ENCODE measurements around the gene TTLL8. TPM values are rescaled to one million over a fixed set of nuclear protein-coding genes. Genes with fewer than 3 reads are reported as not detected.

TTLL8 gene
- total and polyA plus RNA-seq, 2 of the 8 experiments (the other 6 are each of a cell fraction or from before 2014, with no cell fraction given) = not detected

DNA sequence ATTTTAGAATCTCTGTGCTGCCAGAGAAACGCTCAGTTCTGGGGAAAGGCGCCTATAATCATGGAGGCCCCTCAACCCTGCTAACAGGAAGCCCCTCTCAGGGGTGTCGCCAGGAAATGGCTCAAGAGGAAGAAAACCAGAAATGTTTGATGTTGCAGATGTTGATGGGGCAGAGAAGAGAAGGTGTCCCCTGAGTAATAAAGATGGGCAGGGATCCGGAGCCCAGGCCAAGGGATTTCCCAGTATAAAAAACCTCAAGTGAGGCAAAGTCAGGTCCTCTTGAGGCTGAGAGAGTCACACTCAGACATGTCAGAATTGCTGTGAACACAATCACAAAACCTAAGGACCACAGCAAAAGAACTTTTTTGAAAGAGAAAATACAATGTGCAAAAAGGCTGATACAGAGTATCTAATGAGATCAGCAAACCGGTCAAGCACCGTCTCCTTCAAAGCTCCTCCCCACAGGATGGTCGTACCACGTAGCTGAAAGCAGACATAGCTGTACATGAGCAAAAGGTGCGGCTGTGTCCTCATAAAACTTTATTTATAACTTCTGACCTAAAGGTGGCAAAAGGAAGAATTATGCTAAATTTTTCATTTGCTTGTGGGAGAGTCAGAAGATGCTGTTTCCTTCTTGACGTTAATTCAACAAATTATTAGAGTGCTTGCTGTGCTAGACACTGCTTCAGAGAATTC lies 43.9 kb upstream of the TTLL8 start:
- Histone ChIP-seq H3K79me2 (ENCODE audit: control insufficient read depth in 1 of 2, insufficient read depth in 2 of 2, low read length in 2 of 2) (no peaks in the 10 kb centered on the region), H4K20me1 (replicated peaks in 1 of 2; ENCODE audit: control insufficient read depth in 1 of 2, insufficient read depth in 2 of 2, low read length in 2 of 2) (peaks cover 0 to 1% of the 10 kb centered on the region in 2 experiments), H3K27me3 (replicated peaks in 1 of 4; ENCODE audit: control insufficient read depth in 3 of 4, extremely low read depth in 1 of 4, insufficient read depth in 3 of 4, low read length in 3 of 4) (no peaks in the 10 kb centered on the region; a peak in 2 of 7 replicates), H3K14ac (ENCODE audit: insufficient read length) (no peak overlapping the region), H2AFZ (ENCODE audit: low read length) (no peak overlapping the region), H2BK12ac (ENCODE audit: low read depth, low read length) (no peak overlapping the region), H3K9ac (replicated peaks in 1 of 4; ENCODE audit: extremely low read depth in 1 of 4, low read depth in 3 of 4, low read length in 3 of 4) (no peak overlapping the region), H4K8ac (ENCODE audit: extremely low read depth, insufficient read depth, low read length) (no peak overlapping the region), H4K91ac (replicated peaks; ENCODE audit: insufficient read length, low read length) (no peak overlapping the region), H3K4me3 (ENCODE audit: extremely low read depth in 1 of 4, insufficient read depth in 2 of 4, low read depth in 3 of 4, low read length in 4 of 4) (no peak overlapping the region), H3K56ac (replicated peaks; ENCODE audit: insufficient read length, low read depth, low read length) (no peak overlapping the region), H3K36me3 (ENCODE audit: control insufficient read depth in 2 of 4, insufficient read depth in 4 of 4, low read length in 3 of 4) (no peaks in the 10 kb centered on the region), H3K4ac (replicated peaks; ENCODE audit: insufficient read length, low read depth, low read length) (no peak overlapping the region), H2BK5ac (ENCODE audit: low read depth, low read length) (no peak overlapping the region), H4K5ac (ENCODE audit: insufficient read length, low read depth, low read length) (no peak overlapping the region), H2BK20ac (ENCODE audit: low read length) (no peak overlapping the region), H3K4me2 (ENCODE audit: insufficient read depth in 1 of 2, low read depth in 2 of 2, low read length in 2 of 2) (no peak overlapping the region), H2BK120ac (replicated peaks; ENCODE audit: low read depth, low read length) (no peak overlapping the region), H3K23ac (ENCODE audit: insufficient read length) (no peak overlapping the region), H2BK15ac (ENCODE audit: low read length) (no peak overlapping the region), H3K79me1 (ENCODE audit: low read depth, low read length) (no peaks in the 10 kb centered on the region), H3K23me2 (ENCODE audit: low read depth, low read length) (no peaks in the 10 kb centered on the region), H3K27ac (ENCODE audit: low read depth, low read length) (no peak overlapping the region), H3K18ac (ENCODE audit: extremely low read depth, low read length) (no peak overlapping the region), H3K4me1 (replicated peaks in 1 of 4; ENCODE audit: control insufficient read depth in 3 of 4, insufficient read depth in 4 of 4, low read length in 3 of 4) (no peaks in the 10 kb centered on the region), H3K9me3 (ENCODE audit: insufficient read depth in 2 of 2, low read depth in 1 of 2, low read length in 1 of 2) (no peaks in the 10 kb centered on the region), H2AK5ac (ENCODE audit: low read depth, low read length) (no peak overlapping the region)
- TF ChIP-seq RBBP5 (IDR thresholded peaks at IDR 0.05; ENCODE audit: borderline replicate concordance, low read depth, low read length) (no peak), EZH2 (IDR thresholded peaks at IDR 0.05; ENCODE audit: low read depth, low read length, severe bottlenecking) (no peak), E2F6 (IDR thresholded peaks at IDR 0.05) (no peak), MAFK (IDR thresholded peaks at IDR 0.05; ENCODE audit: low read depth, low read length) (no peak), POLR2AphosphoS5 (IDR thresholded peaks at IDR 0.05; ENCODE audit: low read depth, low read length) (no peak), HDAC2 (IDR thresholded peaks at IDR 0.05; ENCODE audit: borderline replicate concordance in 1 of 2, low read depth in 2 of 2, low read length in 2 of 2) (no peak)
- FAIRE-seq (no peak), DNase-seq (ENCODE audit: low read depth in 1 of 2, low spot score in 2 of 2) (no peak)
- 82% methylated on average over 10 of the region's 10 CpGs; no CpG with 5 or more reads in 1 of the 2 experiments for WGBS, 2 experiments (ENCODE audit: extremely low coverage in 1 of 2, insufficient coverage in 1 of 2, insufficient read length in 1 of 2, insufficient replicate concordance in 2 of 2, low coverage in 1 of 2, low lambda C conversion rate in 2 of 2, missing lambda C conversion rate in 1 of 2)
- CTCF ChIA-PET (ENCODE audit: partially characterized antibody) = interaction anchor here (0.8 to 1.5 kb wide), 3 partner anchors 9 to 168 kb away, joined by 3 read pairs; no protein-coding TSS in a partner anchor
- POLR2A ChIA-PET (ENCODE audit: partially characterized antibody) = no interaction called here

Data from H1 (cell line).